Upper lobe of left lung (tissue), 6 donors: ENCODE measurements around the gene XCR1. TPM values are rescaled to one million over a fixed set of nuclear protein-coding genes. Genes with fewer than 3 reads are reported as not detected.

ENCODE experiments used
- ATAC-seq, 2 donors: fragments of 200-7000 bp; cut with Tn5 transposase; one replicate each; pipeline ENCODE4 v1.9.1; 2022; ENCODE audit warnings: mild to moderate bottlenecking in 2 of 2, moderate library complexity in 2 of 2; ENCODE audit not compliant: low FRiP score in 2 of 2
- DNase-seq, 2 donors: peaks; one replicate each; pipeline ENCODE4 v3.0.0-alpha.2; 2019 to 2020
- H3K27ac ChIP-seq, 4 donors: fragments of 200-600 bp; sonication (generic); one replicate each; pipeline ENCODE4 v1.5.1; 2016 to 2019
- H3K27me3 ChIP-seq, 4 donors: fragments of 200-600 bp; sonication (generic); one replicate each; pipeline ENCODE4 v1.5.1; 2017 to 2019
- H3K36me3 ChIP-seq, 4 donors: fragments of 200-600 bp; sonication (generic); one replicate each; pipeline ENCODE4 v1.5.1; 2016 to 2019
- H3K4me1 ChIP-seq, 4 donors: fragments of 200-600 bp; sonication (generic); one replicate each; pipeline ENCODE4 v1.5.1; 2018 to 2019
- H3K4me3 ChIP-seq, 4 donors: fragments of 200-600 bp; sonication (generic); one replicate each; pipeline ENCODE4 v1.5.1; 2017 to 2019; ENCODE audit warnings: mild to moderate bottlenecking in 2 of 4, moderate library complexity in 1 of 4
- H3K9me3 ChIP-seq, 4 donors: fragments of 200-600 bp; sonication (generic); one replicate each; pipeline ENCODE4 v1.5.1; 2018 to 2019
- CTCF ChIP-seq, 6 experiments: fragments of 450-650 bp in 4 of 6; fragments of 200-600 bp in 2 of 6; sonication (generic) in 2 of 6; IDR thresholded peaks; one replicate each; pipeline ENCODE4 v1.5.1; 2016 to 2019; ENCODE audit warnings: antibody characterized with exemption in 6 of 6
- EP300 ChIP-seq, 4 donors: sonication (generic); formaldehyde crosslinking; IDR thresholded peaks; one replicate each; pipeline ENCODE4 v1.5.1; 2017; ENCODE audit warnings: antibody characterized with exemption in 4 of 4, control low read depth in 2 of 4
- POLR2A ChIP-seq, 4 donors: fragments of 450-650 bp; IDR thresholded peaks; one replicate each; pipeline ENCODE4 v1.5.1; 2016 to 2017; ENCODE audit warnings: antibody characterized with exemption in 4 of 4, mild to moderate bottlenecking in 2 of 4
- POLR2AphosphoS5 ChIP-seq, 2 donors: sonication (generic); formaldehyde crosslinking; IDR thresholded peaks; one replicate each; pipeline ENCODE4 v1.5.1; 2017; ENCODE audit warnings: antibody characterized with exemption in 2 of 2
- WGBS, 2 donors: methylation state at CpG; one replicate each; pipeline ENCODE4 v1.1.5; 2017 to 2018; 5-methylcytosine and 5-hydroxymethylcytosine counted together
- total RNA-seq, 6 donors: library from RNA; depleted of rRNA in 4 of 6; stranded (reverse); fragments of >200 nt in 4 of 6; gene quantifications; one replicate each; pipeline versions ENCODE4 v1.1.0 to v1.2.1, GENCODE V29; 2016 to 2021
- donor health status: DM: no; HTN: no; CAD: no; lungs with moderate emphysema.
- donor health status: DM: no; HTN: yes; CAD: no; lungs with severe emphysema.

The XCR1 gene
- total RNA-seq, 6 donors from 2014 or later, result 0.15 to 0.47 (median 0.28) TPM; not detected in 2

- no peaks in the 10 kb centered on the region for H3K27me3 ChIP-seq
- 91 to 92% methylated on average over 1 to 6 of the region's 6 CpGs for WGBS, 2 donors
- no peak for TF ChIP-seq POLR2AphosphoS5 (IDR thresholded peaks at IDR 0.05)
- no peak for TF ChIP-seq POLR2A (IDR thresholded peaks at IDR 0.05)
- no peak for TF ChIP-seq CTCF (IDR thresholded peaks at IDR 0.05)
- TF ChIP-seq EP300 (IDR thresholded peaks at IDR 0.05), result no peak
- DNase-seq (no peak), ATAC-seq (peak in 1 of 2 donors; percentile 19)
- H3K4me1 ChIP-seq, result no peaks in the 10 kb centered on the region
- peaks cover 0 to 12% (median 0%) of the 10 kb centered on the region in 4 donors for H3K9me3 ChIP-seq
- H3K4me3 ChIP-seq, result no peak overlapping the region
- no peak overlapping the region for H3K27ac ChIP-seq
- no peaks in the 10 kb centered on the region for H3K36me3 ChIP-seq
Measured at GRCh38 chr3:46030626-46031025, 3.3 kb upstream of the XCR1 start.

- ATAC-seq, result no peak
- no peak for TF ChIP-seq POLR2A (IDR thresholded peaks at IDR 0.05)
- no peak for TF ChIP-seq POLR2AphosphoS5 (IDR thresholded peaks at IDR 0.05)
- no peak for TF ChIP-seq CTCF (IDR thresholded peaks at IDR 0.05)
- no peak for TF ChIP-seq EP300 (IDR thresholded peaks at IDR 0.05)
- H3K4me1 ChIP-seq, result no peaks in the 10 kb centered on the region
- H3K4me3 ChIP-seq, result no peak overlapping the region
- no peaks in the 10 kb centered on the region for H3K36me3 ChIP-seq
- 65 to 76% methylated on average over 1 of the region's 1 CpG for WGBS, 2 donors
- H3K27ac ChIP-seq, result no peak overlapping the region
- DNase-seq, result no peak
- H3K9me3 ChIP-seq, result peaks cover 0 to 12% (median 0%) of the 10 kb centered on the region in 4 donors
- no peaks in the 10 kb centered on the region for H3K27me3 ChIP-seq
Measured at GRCh38 chr3:46029953-46030543, 2.8 kb upstream of the XCR1 start.

GRCh38 chr3:46027736-46028397, 584 bp upstream of the XCR1 start:
- ATAC-seq, result no peak
- H3K4me1 ChIP-seq, result no peaks in the 10 kb centered on the region
- WGBS, 2 donors, result 88 to 89% methylated on average over 6 of the region's 6 CpGs
- DNase-seq, result no peak
- H3K27me3 ChIP-seq, result no peaks in the 10 kb centered on the region
- no peak for TF ChIP-seq EP300 (IDR thresholded peaks at IDR 0.05)
- no peak for TF ChIP-seq POLR2AphosphoS5 (IDR thresholded peaks at IDR 0.05)
- no peak for TF ChIP-seq CTCF (IDR thresholded peaks at IDR 0.05)
- no peak for TF ChIP-seq POLR2A (IDR thresholded peaks at IDR 0.05)
- H3K36me3 ChIP-seq, result no peaks in the 10 kb centered on the region
- no peak overlapping the region for H3K4me3 ChIP-seq
- peaks cover 0 to 12% (median 0%) of the 10 kb centered on the region in 4 donors for H3K9me3 ChIP-seq
- H3K27ac ChIP-seq, result no peak overlapping the region

GRCh38 chr3:46025139-46025538, 2.1 kb downstream of the XCR1 start:
- no peaks in the 10 kb centered on the region for H3K4me1 ChIP-seq
- no peak overlapping the region for H3K4me3 ChIP-seq
- H3K27ac ChIP-seq, result no peak overlapping the region
- H3K9me3 ChIP-seq, result peaks cover 0 to 4% (median 0%) of the 10 kb centered on the region in 4 donors
- ATAC-seq (no peak), DNase-seq (no peak)
- TF ChIP-seq POLR2AphosphoS5 (IDR thresholded peaks at IDR 0.05) (no peak), EP300 (IDR thresholded peaks at IDR 0.05) (no peak)
- no peaks in the 10 kb centered on the region for H3K27me3 ChIP-seq
- no peaks in the 10 kb centered on the region for H3K36me3 ChIP-seq
- WGBS, 2 donors, result 79 to 88% methylated on average over 1 of the region's 1 CpG

- ATAC-seq (no peak), DNase-seq (no peak)
- no peak overlapping the region for H3K4me3 ChIP-seq
- H3K36me3 ChIP-seq, result no peaks in the 10 kb centered on the region
- H3K4me1 ChIP-seq, result no peaks in the 10 kb centered on the region
- WGBS, 2 donors, result 50 to 58% methylated on average over 3 of the region's 3 CpGs
- peaks cover 0 to 4% (median 0%) of the 10 kb centered on the region in 4 donors for H3K9me3 ChIP-seq
- no peaks in the 10 kb centered on the region for H3K27me3 ChIP-seq
- H3K27ac ChIP-seq, result peak overlapping the region in 1 of 4 donors; percentile 10
- TF ChIP-seq POLR2AphosphoS5 (IDR thresholded peaks at IDR 0.05) (no peak), CTCF (IDR thresholded peaks at IDR 0.05) (no peak), POLR2A (IDR thresholded peaks at IDR 0.05) (no peak), EP300 (IDR thresholded peaks at IDR 0.05) (no peak)
Measured at GRCh38 chr3:46024131-46024530, 3.2 kb downstream of the XCR1 start.
